ENCODE measurements around the gene PXDN.
"Not testable (repeated sequence)": the region's sequence is repeated elsewhere in the genome, so short reads cannot be mapped to it uniquely, and the experiment has no call there.

Gene PXDN

GRCh38 chr2:1685078-1685956, 59.0 kb downstream of the PXDN start:
- no peak for DNase-seq (ENCODE audit: low read depth)
- no peak overlapping the region for H3K4me3 ChIP-seq (ENCODE audit: low read length)
- TF ChIP-seq CTCF (conservative IDR thresholded peaks at IDR 0.05; ENCODE audit: low read depth, low read length), result no peak

- no peak overlapping the region for H3K4me3 ChIP-seq (ENCODE audit: low read length)
- no peak for TF ChIP-seq CTCF (conservative IDR thresholded peaks at IDR 0.05; ENCODE audit: low read depth, low read length)
- DNase-seq (ENCODE audit: low read depth), result no peak
These were observed 61.0 kb downstream of the PXDN start for GRCh38 chr2:1683297-1683696.

- no peak for DNase-seq (ENCODE audit: low read depth)
- no peak overlapping the region for H3K4me3 ChIP-seq (ENCODE audit: low read length)
- no peak for TF ChIP-seq CTCF (conservative IDR thresholded peaks at IDR 0.05; ENCODE audit: low read depth, low read length)
These were observed 62.2 kb downstream of the PXDN start for GRCh38 chr2:1682181-1682440.

GRCh38 chr2:1681323-1682180, 62.8 kb downstream of the PXDN start:
- no peak for DNase-seq (ENCODE audit: low read depth)
- no peak overlapping the region for H3K4me3 ChIP-seq (ENCODE audit: low read length)
- TF ChIP-seq CTCF (conservative IDR thresholded peaks at IDR 0.05; ENCODE audit: low read depth, low read length), result no peak

- no peak for DNase-seq (ENCODE audit: low read depth)
- TF ChIP-seq CTCF (conservative IDR thresholded peaks at IDR 0.05; ENCODE audit: low read depth, low read length), result no peak
- no peak overlapping the region for H3K4me3 ChIP-seq (ENCODE audit: low read length)
These were observed 63.3 kb downstream of the PXDN start for GRCh38 chr2:1681017-1681318.

- DNase-seq (ENCODE audit: low read depth), result no peak
- no peak for TF ChIP-seq CTCF (conservative IDR thresholded peaks at IDR 0.05; ENCODE audit: low read depth, low read length)
These were observed 63.9 kb downstream of the PXDN start for GRCh38 chr2:1680222-1681016.

GRCh38 chr2:1679488-1680039, 64.8 kb downstream of the PXDN start:
- H3K4me3 ChIP-seq (ENCODE audit: low read length); DNase-seq (ENCODE audit: low read depth): not testable (repeated sequence)

More at GRCh38 chr2:1680222-1681016, 63.9 kb downstream of the PXDN start:
- no peak overlapping the region for H3K4me3 ChIP-seq (ENCODE audit: low read length)

GRCh38 chr2:1679065-1679464, 65.2 kb downstream of the PXDN start:
- not testable (repeated sequence) for H3K4me3 ChIP-seq (ENCODE audit: low read length); DNase-seq (ENCODE audit: low read depth)
